ENCODE data around the gene CPED1.

The CPED1 gene

DNA sequence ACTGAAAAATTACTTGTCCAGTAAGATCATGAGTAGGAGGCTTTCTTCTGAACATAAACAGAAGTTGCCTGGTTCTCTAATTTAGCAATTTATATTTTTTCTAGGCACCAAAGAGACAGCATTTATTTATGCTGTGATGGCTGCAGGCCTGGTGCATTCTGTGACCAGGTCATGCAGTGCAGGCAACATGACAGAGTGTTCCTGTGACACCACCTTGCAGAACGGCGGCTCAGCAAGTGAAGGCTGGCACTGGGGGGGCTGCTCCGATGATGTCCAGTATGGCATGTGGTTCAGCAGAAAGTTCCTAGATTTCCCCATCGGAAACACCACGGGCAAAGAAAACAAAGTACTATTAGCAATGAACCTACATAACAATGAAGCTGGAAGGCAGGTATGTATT, 343.1 kb downstream of the CPED1 start:
- Histone ChIP-seq H3K36me3 (ENCODE audit: insufficient read depth, low read length) (no peaks in the 10 kb centered on the region), H3K4me2 (ENCODE audit: low read length) (no peak overlapping the region), H3K9ac (ENCODE audit: low read depth, low read length) (no peak overlapping the region), H3K9me3 (replicated peaks; ENCODE audit: low read length) (no peaks in the 10 kb centered on the region), H3K4me3 (ENCODE audit: low read length) (no peak overlapping the region), H3K27me3 (ENCODE audit: control insufficient read depth, insufficient read depth, low read length) (peaks cover 18% of the 10 kb centered on the region), H3K4me1 (ENCODE audit: control insufficient read depth, insufficient read depth, low read length) (peaks cover 15% of the 10 kb centered on the region)

DNA sequence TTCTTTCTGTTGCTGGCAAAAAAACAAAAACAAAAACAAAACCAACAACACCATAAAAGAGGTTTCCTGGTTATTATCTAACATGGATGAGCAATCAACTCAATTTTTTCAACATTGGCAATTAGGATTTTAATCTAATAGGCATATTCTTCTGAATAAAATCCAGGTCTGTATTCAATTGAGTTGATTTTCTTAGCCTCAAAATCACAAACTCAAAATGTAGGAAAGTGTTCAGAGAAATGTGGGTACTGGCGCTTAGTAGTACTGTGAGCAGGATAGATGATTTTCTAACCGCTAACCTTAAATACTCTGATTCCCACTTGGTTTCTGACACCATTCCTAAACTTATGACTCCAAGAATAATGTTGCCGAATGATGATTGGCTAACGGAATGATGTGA, 345.9 kb downstream of the CPED1 start:
- peaks cover 5% of the 10 kb centered on the region for H3K27me3 ChIP-seq (ENCODE audit: control insufficient read depth, insufficient read depth, low read length)
- H3K9ac ChIP-seq (ENCODE audit: low read depth, low read length), result no peak overlapping the region
- no peak overlapping the region for H3K4me2 ChIP-seq (ENCODE audit: low read length)
- H3K9me3 ChIP-seq (replicated peaks; ENCODE audit: low read length), result no peaks in the 10 kb centered on the region
- H3K4me1 ChIP-seq (ENCODE audit: control insufficient read depth, insufficient read depth, low read length), result peaks cover 5% of the 10 kb centered on the region
- no peak overlapping the region for H3K4me3 ChIP-seq (ENCODE audit: low read length)
- H3K36me3 ChIP-seq (ENCODE audit: insufficient read depth, low read length), result no peaks in the 10 kb centered on the region

DNA sequence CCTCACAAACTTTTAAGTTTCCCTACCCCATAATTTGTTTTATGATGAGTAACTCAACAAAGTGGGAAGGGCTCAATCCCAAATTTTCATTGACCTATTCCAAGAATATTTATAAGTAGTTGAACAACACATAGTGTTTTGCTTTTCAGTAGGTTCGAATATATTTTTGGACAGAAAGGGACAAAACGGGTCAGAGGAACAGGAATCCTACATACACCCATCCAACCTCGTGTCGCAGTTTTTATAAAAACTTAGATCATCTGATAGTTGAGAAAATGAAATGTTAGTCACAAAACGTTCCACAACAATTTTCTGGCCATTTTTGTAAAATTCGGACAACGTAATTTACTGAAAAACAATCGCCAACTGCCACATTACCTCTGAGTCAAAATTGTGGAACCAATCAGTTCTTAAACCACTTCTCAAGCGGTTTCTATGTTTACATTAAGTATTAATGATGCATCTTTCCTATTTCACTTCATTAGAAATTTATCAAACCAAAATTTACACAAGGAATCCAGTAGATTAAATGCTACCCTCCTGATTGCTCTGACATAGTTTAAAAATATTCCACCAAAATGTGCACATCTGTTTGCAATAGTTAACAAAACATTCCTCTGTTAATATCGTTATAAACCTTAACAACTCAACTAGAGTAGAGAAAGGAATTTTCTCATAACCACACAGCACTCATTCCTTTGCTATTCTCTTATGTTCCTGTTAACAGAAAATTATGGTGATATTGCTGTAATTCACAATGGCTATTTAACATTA, 346.6 kb downstream of the CPED1 start:
- Histone ChIP-seq H3K9ac (ENCODE audit: low read depth, low read length) (no peak overlapping the region), H3K36me3 (ENCODE audit: insufficient read depth, low read length) (no peaks in the 10 kb centered on the region), H3K9me3 (replicated peaks; ENCODE audit: low read length) (no peaks in the 10 kb centered on the region), H3K4me1 (ENCODE audit: control insufficient read depth, insufficient read depth, low read length) (no peaks in the 10 kb centered on the region), H3K4me3 (ENCODE audit: low read length) (no peak overlapping the region), H3K27me3 (ENCODE audit: control insufficient read depth, insufficient read depth, low read length) (no peaks in the 10 kb centered on the region), H3K4me2 (ENCODE audit: low read length) (no peak overlapping the region)

DNA sequence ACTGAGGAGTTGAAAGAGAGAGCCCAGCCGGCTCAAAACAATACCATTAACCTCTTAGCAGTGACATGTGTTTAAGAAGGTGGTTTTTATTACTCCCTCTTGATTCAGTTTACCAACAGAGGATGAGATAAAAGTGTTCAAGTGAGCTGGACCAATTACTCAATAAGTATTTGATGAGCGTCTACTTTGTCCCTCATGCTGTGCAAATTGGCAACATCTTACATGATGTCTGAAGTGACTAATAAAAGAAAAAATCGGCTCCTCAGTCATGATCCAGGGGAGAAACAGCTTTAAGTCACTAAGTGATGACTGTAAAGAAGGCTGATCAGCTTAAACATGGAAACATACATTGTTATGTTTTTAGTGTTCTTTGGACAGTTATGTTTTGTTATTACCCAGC, 348.1 kb downstream of the CPED1 start:
- Histone ChIP-seq H3K4me2 (ENCODE audit: low read length) (no peak overlapping the region), H3K27me3 (ENCODE audit: control insufficient read depth, insufficient read depth, low read length) (no peaks in the 10 kb centered on the region), H3K36me3 (ENCODE audit: insufficient read depth, low read length) (no peaks in the 10 kb centered on the region), H3K9me3 (replicated peaks; ENCODE audit: low read length) (no peaks in the 10 kb centered on the region), H3K9ac (ENCODE audit: low read depth, low read length) (no peak overlapping the region), H3K4me1 (ENCODE audit: control insufficient read depth, insufficient read depth, low read length) (no peaks in the 10 kb centered on the region), H3K4me3 (ENCODE audit: low read length) (no peak overlapping the region)

DNA sequence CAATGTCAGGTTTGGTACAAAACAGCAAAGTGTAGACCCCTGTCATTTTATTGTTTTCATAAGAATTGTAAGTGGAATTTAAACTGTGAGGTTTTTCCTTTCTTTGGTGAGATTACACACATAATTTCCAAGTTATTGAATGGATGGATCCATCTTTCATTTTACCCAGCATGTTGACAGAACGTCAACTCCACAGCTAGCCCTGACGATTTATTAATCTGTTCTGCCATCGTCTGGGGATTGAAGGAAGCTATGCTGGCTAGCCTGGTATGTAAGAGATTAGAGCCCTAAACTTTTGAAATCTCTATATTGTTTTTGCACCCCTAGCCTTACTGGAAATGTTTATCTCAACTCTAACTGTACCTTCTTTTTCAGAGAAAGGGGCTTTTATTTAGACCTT, 348.9 kb downstream of the CPED1 start:
- H3K4me3 ChIP-seq (ENCODE audit: low read length), result no peak overlapping the region
- peaks cover 4% of the 10 kb centered on the region for H3K4me1 ChIP-seq (ENCODE audit: control insufficient read depth, insufficient read depth, low read length)
- no peaks in the 10 kb centered on the region for H3K9me3 ChIP-seq (replicated peaks; ENCODE audit: low read length)
- H3K9ac ChIP-seq (ENCODE audit: low read depth, low read length), result no peak overlapping the region
- no peak overlapping the region for H3K4me2 ChIP-seq (ENCODE audit: low read length)
- no peaks in the 10 kb centered on the region for H3K36me3 ChIP-seq (ENCODE audit: insufficient read depth, low read length)
- H3K27me3 ChIP-seq (ENCODE audit: control insufficient read depth, insufficient read depth, low read length), result no peaks in the 10 kb centered on the region

DNA sequence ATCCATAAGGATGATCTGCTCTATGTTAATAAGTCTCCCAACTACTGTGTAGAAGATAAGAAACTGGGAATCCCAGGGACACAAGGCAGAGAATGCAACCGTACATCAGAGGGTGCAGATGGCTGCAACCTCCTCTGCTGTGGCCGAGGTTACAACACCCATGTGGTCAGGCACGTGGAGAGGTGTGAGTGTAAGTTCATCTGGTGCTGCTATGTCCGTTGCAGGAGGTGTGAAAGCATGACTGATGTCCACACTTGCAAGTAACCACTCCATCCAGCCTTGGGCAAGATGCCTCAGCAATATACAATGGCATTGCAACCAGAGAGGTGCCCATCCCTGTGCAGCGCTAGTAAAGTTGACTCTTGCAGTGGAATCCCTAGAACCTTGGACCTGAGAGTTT, 350.6 kb downstream of the CPED1 start:
- Histone ChIP-seq H3K9ac (ENCODE audit: low read depth, low read length) (no peak overlapping the region), H3K4me3 (ENCODE audit: low read length) (no peak overlapping the region), H3K27me3 (ENCODE audit: control insufficient read depth, insufficient read depth, low read length) (no peaks in the 10 kb centered on the region), H3K4me1 (ENCODE audit: control insufficient read depth, insufficient read depth, low read length) (peaks cover 11% of the 10 kb centered on the region), H3K36me3 (ENCODE audit: insufficient read depth, low read length) (no peaks in the 10 kb centered on the region), H3K9me3 (replicated peaks; ENCODE audit: low read length) (no peaks in the 10 kb centered on the region), H3K4me2 (ENCODE audit: low read length) (no peak overlapping the region)

DNA sequence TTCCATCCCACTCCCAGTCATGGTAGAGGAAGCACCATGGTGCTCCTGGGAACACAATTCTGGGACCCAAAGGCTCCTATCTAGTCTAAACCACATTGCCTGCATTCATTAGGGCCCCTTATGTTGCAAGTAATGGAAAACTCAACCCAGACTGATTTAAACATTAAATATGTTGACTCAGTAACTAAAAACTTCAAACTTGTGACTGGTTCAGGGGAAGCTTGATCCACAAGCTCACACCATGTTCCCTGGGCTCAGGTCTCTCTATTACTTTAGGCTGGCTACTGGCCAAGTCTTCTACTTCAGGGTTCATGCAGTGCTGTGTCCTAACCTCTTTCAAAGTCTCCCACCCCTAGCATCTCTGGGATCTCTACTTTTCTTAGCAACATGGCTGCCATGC, 353.4 kb downstream of the CPED1 start:
- Histone ChIP-seq H3K9ac (ENCODE audit: low read depth, low read length) (no peak overlapping the region), H3K4me1 (ENCODE audit: control insufficient read depth, insufficient read depth, low read length) (peaks cover 11% of the 10 kb centered on the region), H3K36me3 (ENCODE audit: insufficient read depth, low read length) (peaks cover 6% of the 10 kb centered on the region)

DNA sequence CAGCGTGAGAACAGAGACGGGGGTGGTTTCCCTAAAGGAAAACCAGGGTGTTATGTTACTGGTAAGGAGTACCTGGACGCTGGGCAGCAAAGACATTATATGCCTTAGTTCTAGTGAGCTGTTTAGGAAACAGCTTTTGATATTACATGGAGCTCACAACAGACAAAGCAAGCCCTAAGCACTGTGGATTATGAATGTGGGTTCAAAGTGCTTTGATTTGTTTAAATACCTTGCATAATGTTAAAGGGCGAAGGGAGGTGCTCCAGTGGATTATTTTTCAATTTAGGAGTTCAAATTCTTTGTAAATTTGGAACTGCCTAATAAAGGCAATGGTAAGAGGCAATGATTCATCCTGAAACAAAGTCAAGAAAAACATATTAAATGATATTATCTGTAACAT, 354.1 kb downstream of the CPED1 start:
- no peaks in the 10 kb centered on the region for H3K9me3 ChIP-seq (replicated peaks; ENCODE audit: low read length)
- peaks cover 12% of the 10 kb centered on the region for H3K36me3 ChIP-seq (ENCODE audit: insufficient read depth, low read length)
- H3K27me3 ChIP-seq (ENCODE audit: control insufficient read depth, insufficient read depth, low read length), result no peaks in the 10 kb centered on the region
- no peak overlapping the region for H3K9ac ChIP-seq (ENCODE audit: low read depth, low read length)
- no peak overlapping the region for H3K4me3 ChIP-seq (ENCODE audit: low read length)
- peaks cover 11% of the 10 kb centered on the region for H3K4me1 ChIP-seq (ENCODE audit: control insufficient read depth, insufficient read depth, low read length)
- no peak overlapping the region for H3K4me2 ChIP-seq (ENCODE audit: low read length)

More for the DNA sequence above, 353.4 kb downstream of the CPED1 start:
- H3K9me3 ChIP-seq (replicated peaks; ENCODE audit: low read length), result no peaks in the 10 kb centered on the region
- no peak overlapping the region for H3K4me3 ChIP-seq (ENCODE audit: low read length)
- no peaks in the 10 kb centered on the region for H3K27me3 ChIP-seq (ENCODE audit: control insufficient read depth, insufficient read depth, low read length)
- H3K4me2 ChIP-seq (ENCODE audit: low read length), result no peak overlapping the region

DNA sequence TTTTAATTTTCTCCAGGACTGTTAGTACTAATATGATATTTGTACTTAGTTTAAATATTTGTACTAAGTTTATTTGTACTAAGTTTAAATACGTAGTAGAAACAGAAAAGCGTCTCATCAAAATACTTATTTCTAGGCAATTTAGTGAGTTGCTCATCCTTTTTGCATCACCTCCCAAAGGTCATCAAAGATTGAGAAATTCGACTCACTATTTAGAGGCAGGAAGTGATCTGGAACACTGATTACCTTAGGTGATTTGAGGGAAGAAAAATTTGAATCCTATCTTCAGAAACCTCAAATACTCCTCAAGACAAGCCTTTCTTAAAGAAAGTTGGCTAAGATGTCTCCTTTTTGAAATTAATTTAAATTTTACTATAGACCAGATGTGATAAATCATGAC, 354.8 kb downstream of the CPED1 start:
- Histone ChIP-seq H3K36me3 (ENCODE audit: insufficient read depth, low read length) (peaks cover 12% of the 10 kb centered on the region), H3K9ac (ENCODE audit: low read depth, low read length) (no peak overlapping the region), H3K9me3 (replicated peaks; ENCODE audit: low read length) (no peaks in the 10 kb centered on the region), H3K4me2 (ENCODE audit: low read length) (no peak overlapping the region), H3K27me3 (ENCODE audit: control insufficient read depth, insufficient read depth, low read length) (no peaks in the 10 kb centered on the region), H3K4me1 (ENCODE audit: control insufficient read depth, insufficient read depth, low read length) (peaks cover 11% of the 10 kb centered on the region), H3K4me3 (ENCODE audit: low read length) (no peak overlapping the region)

DNA sequence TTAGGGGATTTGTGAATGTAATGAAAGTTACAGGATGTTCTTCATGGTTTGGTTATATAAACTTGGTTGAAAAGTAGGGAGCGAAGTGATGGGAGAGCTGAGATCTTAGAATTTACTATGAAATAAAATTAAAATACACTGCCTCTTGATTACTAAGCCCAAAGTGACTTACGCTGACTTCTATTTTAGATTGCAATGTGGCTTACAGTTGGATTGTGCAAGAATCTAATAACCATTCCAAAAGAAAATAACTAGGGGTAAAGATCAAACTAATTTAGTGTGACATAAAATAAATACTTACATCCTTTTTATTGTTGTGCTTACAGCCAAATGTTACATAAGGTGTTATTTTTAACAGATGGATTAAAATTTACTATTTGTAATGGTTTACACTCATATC, 355.6 kb downstream of the CPED1 start:
- no peak overlapping the region for H3K4me3 ChIP-seq (ENCODE audit: low read length)
- peaks cover 12% of the 10 kb centered on the region for H3K36me3 ChIP-seq (ENCODE audit: insufficient read depth, low read length)
- H3K27me3 ChIP-seq (ENCODE audit: control insufficient read depth, insufficient read depth, low read length), result no peaks in the 10 kb centered on the region
- peaks cover 11% of the 10 kb centered on the region for H3K4me1 ChIP-seq (ENCODE audit: control insufficient read depth, insufficient read depth, low read length)
- H3K9ac ChIP-seq (ENCODE audit: low read depth, low read length), result no peak overlapping the region
- H3K4me2 ChIP-seq (ENCODE audit: low read length), result no peak overlapping the region
- no peaks in the 10 kb centered on the region for H3K9me3 ChIP-seq (replicated peaks; ENCODE audit: low read length)

DNA sequence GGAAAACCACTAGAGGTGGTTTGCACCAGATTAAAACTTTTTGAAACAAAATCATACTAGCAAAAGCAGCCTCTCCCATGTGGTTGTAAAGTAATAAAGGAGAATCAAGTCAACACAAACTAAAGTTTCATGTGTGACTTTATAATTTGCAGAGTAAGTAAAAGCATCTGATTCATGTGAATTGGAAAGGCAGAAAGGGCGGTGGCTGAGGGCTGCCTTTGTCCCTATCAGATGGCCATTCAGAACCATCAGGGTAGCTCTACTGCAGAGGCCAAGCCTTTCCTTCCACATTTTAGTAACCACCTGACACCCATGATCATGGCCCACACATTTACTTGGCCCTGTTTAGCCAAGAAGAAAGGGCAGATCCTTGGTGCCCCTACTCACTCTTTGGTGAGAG, 356.0 kb downstream of the CPED1 start:
- H3K36me3 ChIP-seq (ENCODE audit: insufficient read depth, low read length), result peaks cover 12% of the 10 kb centered on the region
- H3K4me1 ChIP-seq (ENCODE audit: control insufficient read depth, insufficient read depth, low read length), result peaks cover 11% of the 10 kb centered on the region
- H3K9ac ChIP-seq (ENCODE audit: low read depth, low read length), result no peak overlapping the region
- no peaks in the 10 kb centered on the region for H3K9me3 ChIP-seq (replicated peaks; ENCODE audit: low read length)
- no peaks in the 10 kb centered on the region for H3K27me3 ChIP-seq (ENCODE audit: control insufficient read depth, insufficient read depth, low read length)
- H3K4me2 ChIP-seq (ENCODE audit: low read length), result no peak overlapping the region
- no peak overlapping the region for H3K4me3 ChIP-seq (ENCODE audit: low read length)

Measured in skeletal muscle satellite cell (primary cell).